NCI-H2196 treated with DMSO at 0.1 percent for 48 hours (cell line): Measurements from ENCODE around the gene ABCF1.

ENCODE experiments used
- DNase-seq: peaks from one replicate; lab custom pipeline; 2025; ENCODE audit not compliant: unreplicated experiment; lab: John Stamatoyannopoulos, UW

The ABCF1 gene

DNA sequence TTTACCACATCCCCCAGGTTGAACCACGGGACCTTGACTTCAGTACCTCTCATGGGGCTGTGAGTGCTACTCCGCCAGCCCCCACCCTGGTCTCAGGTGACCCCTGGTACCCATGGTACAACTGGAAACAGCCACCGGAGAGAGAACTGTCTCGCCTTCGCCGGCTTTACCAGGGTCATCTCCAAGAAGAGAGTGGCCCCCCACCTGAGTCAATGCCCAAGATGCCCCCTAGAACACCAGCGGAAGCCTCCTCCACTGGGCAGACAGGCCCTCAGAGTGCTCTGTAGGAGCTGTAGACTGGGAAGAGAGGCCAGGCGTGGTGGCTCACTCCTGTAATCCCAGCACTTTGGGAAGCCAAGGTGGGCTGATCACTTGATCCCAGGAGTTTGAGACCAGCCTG, 54.3 kb downstream of the ABCF1 start:
- no peak for DNase-seq

DNA sequence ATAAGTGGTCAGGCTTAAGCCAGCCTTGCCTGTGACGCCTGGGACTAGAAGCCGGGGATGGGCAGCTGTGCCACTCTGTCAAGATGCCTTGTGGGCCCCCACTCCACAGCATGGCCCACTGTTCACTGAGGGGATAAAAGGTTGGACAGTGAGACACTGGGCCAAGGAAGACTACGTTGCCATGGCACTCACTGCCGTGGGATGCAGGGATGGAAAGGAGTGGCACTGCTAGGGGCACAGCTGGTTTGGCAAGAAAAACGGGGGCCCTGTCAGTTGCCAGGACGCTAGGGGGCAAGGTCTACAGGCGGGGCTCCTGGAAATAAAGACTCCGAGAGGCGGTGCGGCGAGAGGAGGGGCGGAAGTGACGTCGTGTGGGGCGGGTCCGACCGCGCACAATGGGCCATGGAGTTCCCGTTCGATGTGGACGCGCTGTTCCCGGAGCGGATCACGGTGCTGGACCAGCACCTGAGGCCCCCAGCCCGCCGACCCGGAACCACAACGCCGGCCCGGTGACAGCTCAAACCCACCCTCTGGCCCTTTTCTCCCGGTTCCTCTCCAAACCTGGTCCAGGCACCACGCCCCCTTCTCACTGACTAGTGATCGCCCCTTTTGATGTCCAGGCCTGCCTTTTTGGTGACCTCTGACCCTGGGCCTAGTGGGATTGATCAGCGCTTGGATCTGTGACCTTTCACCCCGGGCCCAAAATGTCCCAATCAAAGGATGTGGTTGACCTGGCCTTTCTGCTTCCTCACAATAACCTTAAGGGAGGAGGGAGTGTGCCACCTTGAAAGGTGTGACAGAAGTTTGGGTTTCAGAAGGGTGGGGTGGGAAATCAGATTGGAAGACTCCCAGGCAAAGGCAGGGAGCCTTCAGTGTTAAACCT, 55.5 kb downstream of the ABCF1 start, which contains the start of gene ATAT1:
ATAT1 (plus strand) TSS at position 391 of the 883 bp plus-strand sequence.
- DNase-seq, result peak; percentile 66

DNA sequence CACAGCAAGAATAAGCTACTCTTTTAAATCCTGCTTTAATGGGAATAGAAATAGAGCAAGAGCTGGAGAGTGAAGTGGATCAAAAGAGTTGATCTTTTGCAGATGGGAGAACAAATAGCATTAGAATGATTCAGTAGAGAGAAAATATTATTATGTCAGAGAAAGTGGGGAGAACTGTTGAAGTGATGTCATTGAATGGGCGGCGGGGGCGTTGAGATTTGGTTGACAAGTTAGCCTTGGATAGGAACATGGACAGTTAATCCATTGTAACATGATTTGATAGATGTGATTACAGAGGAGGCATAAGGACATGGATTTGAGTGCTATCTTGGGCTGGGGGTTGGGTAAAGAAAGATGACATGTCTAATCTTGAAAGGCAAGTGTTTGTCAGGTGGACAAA, 64.6 kb downstream of the ABCF1 start:
- no peak for DNase-seq

DNA sequence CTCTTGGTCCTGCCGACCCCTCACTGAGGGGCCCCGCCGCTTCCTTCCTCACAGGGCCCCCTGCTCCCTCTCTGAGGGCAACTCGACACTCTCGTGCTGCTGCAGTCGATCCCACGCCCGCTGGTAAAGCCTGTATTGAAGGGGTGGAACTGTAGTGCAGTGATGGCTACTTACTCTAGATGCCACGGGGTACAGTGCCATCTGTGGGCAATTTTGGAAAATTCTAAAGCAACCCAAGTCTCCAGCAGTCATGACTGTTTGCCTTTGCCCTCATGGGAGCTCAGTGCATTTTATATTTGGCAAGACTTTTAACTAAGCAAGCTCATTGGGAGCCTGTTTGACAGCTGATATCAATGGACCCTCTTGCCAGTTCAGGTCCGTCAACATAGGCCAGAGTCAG, 69.2 kb downstream of the ABCF1 start:
- no peak for DNase-seq

DNA sequence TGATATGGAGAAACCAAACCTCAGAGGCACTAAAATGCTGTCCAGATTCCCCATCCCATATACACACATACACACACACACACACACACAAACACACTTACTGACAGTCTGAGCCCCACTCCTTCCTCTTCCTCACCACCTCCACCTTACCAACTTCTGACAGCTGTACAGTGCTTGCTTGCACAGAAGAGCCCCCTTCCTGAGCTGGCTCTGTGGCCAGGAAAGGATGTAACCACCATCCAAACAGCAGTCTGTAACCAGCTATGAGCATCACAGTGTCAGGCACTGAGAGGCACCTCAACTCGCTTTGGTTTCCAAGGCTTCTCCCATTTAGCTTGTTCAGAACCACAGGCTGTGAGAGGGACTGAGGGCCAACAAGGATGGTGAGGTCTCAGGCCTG, 69.8 kb downstream of the ABCF1 start:
- no peak for DNase-seq
